HL-60 (cell line): ENCODE results near the gene PRKAG2.

Experiments
- DNase-seq, 2 experiments: peaks; one replicate each; pipeline ENCODE4 v3.0.0-alpha.2; 2010 to 2020; ENCODE audit warnings: low read depth in 1 of 2, low spot score in 1 of 2
- H3K27ac ChIP-seq: fragments of 250-450 bp; sonication (Bioruptor Pico); replicated peaks from 2 replicates; pipeline ENCODE4 v1.5.1; 2020; ENCODE audit warnings: mild to moderate bottlenecking, moderate library complexity
- H3K27me3 ChIP-seq: fragments of 250-450 bp; sonication (Bioruptor Pico); 2 replicates; pipeline ENCODE4 v1.5.1; 2021; ENCODE audit warnings: mild to moderate bottlenecking, moderate library complexity; ENCODE audit not compliant: insufficient read depth, poor library complexity, severe bottlenecking
- H3K4me3 ChIP-seq: replicated peaks from 2 replicates; pipeline ENCODE4 v1.5.1; 2011; ENCODE audit warnings: mild to moderate bottlenecking, control low read depth, low read length; ENCODE audit not compliant: insufficient read depth
- GABPA ChIP-seq: IDR thresholded peaks from 2 replicates; pipeline ENCODE4 v1.6.1; 2012; ENCODE audit warnings: low read depth
- POLR2AphosphoS5 ChIP-seq: IDR thresholded peaks from 2 replicates; pipeline ENCODE4 v1.6.1; 2012; ENCODE audit warnings: low read depth
- SPI1 ChIP-seq: IDR thresholded peaks from 2 replicates; pipeline ENCODE4 v1.6.1; 2012; ENCODE audit warnings: low read depth, mild to moderate bottlenecking, borderline replicate concordance
- TF ChIP-seq, protein P1 (sequence below): IDR thresholded peaks from 2 replicates; pipeline ENCODE4 v1.6.1; 2012; ENCODE audit warnings: low read depth; ENCODE audit not compliant: insufficient replicate concordance
- TF ChIP-seq, protein P2 (sequence below): IDR thresholded peaks from one replicate; pipeline ENCODE4 v1.5.1; 2011; ENCODE audit warnings: low read length, control low read depth, inconsistent platforms; ENCODE audit not compliant: insufficient read depth

PRKAG2 gene

DNA sequence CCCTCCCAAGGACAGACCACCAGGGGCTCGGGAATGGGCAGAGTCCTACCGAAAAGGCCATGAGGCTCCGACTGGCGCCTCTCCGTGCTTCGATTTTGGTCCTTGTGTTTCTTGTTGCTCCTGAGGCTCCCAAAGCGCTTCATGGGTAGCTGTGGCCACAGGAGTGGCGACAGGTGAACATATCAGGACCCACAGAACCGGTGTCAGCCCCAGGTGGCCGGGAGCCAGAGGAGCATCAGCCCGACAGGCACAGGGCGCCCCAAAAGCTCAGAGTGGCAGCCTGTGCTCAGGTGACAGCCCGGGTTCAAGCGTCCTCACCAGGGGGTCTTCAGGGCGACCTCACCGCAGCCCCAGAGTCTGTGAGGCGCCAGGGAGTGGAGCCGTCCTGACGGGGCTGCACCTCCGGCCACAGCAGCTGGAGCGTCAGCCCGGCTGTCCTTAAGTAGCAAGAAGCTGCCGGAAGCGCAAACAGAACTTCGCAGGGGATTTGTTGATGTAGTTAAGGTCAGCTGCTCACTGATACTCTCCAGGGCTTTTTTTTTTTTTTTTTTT, 141.0 kb downstream of the PRKAG2 start:
- H3K27ac ChIP-seq, result no peak overlapping the region
- TF ChIP-seq GABPA (no peak), SPI1 (no peak), POLR2AphosphoS5 (no peak)
- TF ChIP-seq, protein P1, sequence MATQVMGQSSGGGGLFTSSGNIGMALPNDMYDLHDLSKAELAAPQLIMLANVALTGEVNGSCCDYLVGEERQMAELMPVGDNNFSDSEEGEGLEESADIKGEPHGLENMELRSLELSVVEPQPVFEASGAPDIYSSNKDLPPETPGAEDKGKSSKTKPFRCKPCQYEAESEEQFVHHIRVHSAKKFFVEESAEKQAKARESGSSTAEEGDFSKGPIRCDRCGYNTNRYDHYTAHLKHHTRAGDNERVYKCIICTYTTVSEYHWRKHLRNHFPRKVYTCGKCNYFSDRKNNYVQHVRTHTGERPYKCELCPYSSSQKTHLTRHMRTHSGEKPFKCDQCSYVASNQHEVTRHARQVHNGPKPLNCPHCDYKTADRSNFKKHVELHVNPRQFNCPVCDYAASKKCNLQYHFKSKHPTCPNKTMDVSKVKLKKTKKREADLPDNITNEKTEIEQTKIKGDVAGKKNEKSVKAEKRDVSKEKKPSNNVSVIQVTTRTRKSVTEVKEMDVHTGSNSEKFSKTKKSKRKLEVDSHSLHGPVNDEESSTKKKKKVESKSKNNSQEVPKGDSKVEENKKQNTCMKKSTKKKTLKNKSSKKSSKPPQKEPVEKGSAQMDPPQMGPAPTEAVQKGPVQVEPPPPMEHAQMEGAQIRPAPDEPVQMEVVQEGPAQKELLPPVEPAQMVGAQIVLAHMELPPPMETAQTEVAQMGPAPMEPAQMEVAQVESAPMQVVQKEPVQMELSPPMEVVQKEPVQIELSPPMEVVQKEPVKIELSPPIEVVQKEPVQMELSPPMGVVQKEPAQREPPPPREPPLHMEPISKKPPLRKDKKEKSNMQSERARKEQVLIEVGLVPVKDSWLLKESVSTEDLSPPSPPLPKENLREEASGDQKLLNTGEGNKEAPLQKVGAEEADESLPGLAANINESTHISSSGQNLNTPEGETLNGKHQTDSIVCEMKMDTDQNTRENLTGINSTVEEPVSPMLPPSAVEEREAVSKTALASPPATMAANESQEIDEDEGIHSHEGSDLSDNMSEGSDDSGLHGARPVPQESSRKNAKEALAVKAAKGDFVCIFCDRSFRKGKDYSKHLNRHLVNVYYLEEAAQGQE, result no peak
- TF ChIP-seq, protein P2, sequence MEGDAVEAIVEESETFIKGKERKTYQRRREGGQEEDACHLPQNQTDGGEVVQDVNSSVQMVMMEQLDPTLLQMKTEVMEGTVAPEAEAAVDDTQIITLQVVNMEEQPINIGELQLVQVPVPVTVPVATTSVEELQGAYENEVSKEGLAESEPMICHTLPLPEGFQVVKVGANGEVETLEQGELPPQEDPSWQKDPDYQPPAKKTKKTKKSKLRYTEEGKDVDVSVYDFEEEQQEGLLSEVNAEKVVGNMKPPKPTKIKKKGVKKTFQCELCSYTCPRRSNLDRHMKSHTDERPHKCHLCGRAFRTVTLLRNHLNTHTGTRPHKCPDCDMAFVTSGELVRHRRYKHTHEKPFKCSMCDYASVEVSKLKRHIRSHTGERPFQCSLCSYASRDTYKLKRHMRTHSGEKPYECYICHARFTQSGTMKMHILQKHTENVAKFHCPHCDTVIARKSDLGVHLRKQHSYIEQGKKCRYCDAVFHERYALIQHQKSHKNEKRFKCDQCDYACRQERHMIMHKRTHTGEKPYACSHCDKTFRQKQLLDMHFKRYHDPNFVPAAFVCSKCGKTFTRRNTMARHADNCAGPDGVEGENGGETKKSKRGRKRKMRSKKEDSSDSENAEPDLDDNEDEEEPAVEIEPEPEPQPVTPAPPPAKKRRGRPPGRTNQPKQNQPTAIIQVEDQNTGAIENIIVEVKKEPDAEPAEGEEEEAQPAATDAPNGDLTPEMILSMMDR, result no peak
- no peak overlapping the region for H3K4me3 ChIP-seq
- DNase-seq, result no peak
- H3K27me3 ChIP-seq, result no peaks in the 10 kb centered on the region

DNA sequence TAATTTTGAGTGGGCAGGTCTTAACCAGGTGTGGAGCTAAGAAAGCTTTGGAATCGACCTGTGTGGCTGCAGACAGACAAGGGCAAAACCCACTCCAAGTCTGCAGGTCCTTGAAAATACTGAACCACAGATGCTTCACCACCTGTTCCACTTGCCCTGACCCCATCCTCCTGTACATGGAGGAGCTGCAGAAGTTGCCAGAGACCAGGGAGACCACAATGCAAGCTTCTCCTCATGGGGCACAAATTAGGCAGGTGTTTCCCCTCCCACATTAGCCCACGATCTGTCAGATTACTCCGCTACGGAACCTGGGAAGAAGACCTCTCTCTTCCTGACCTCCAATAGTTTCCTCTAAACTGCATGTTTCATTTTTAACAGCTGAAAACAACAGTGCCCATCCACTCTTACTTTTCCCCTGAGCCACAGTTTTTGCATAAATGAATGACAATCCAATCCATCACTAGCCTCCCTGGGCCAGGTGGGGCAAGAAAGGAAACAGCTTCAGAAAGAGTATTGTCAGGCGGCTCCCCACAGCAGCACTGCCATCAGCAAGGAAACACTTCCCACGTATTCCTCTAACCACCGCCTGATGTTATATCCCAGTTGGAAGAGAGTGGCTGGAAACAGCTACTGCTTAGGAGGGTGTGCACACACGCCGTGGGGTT, 141.6 kb downstream of the PRKAG2 start:
- no peak overlapping the region for H3K27ac ChIP-seq
- no peak for TF ChIP-seq GABPA
- TF ChIP-seq, protein P1, result no peak
- no peak for TF ChIP-seq POLR2AphosphoS5
- TF ChIP-seq SPI1, result no peak
- TF ChIP-seq, protein P2, result no peak
- no peak overlapping the region for H3K4me3 ChIP-seq
- H3K27me3 ChIP-seq, result no peaks in the 10 kb centered on the region
- DNase-seq, result no peak

DNA sequence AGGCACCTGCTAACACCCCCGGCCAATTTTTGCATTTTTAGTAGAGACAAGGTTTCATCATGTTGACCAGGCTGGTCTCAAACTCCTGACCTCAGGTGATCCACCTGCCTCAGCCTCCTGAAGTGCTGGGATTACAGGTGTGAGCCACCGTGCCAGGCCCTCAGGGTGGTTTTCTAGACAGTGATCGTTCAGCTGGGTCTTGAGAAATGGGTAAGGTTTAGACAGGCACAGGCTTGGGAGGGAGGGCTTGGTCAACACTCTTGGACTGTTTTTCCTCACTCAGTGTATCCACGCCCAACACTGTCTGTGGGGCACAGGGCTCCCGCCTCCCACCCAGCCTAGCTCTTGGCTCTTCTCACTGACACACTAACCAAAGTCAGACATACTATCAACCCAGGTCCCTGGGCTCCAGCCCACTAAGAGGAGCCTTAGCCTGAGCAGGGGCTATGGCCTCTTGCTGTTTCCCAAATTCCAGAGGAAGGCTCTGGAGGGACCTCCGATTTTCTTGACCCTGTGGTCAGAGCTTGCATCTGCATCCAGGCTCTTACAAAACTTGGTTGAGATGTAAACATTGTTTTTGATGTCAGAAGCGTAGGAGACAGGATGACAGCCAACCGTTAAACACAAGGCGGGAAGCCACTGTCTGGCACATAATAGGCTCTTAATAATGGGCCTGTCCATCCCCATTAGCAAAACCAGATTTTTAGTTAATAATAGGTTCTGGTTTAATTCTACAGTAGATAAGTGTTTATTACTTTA, 143.9 kb downstream of the PRKAG2 start:
- Histone ChIP-seq H3K27me3 (no peaks in the 10 kb centered on the region), H3K27ac (no peak overlapping the region), H3K4me3 (no peak overlapping the region)
- no peak for DNase-seq
- TF ChIP-seq, protein P2, result no peak
- TF ChIP-seq SPI1 (no peak), POLR2AphosphoS5 (no peak), GABPA (no peak)
- TF ChIP-seq, protein P1, result no peak
